GM18867 (cell line): Measurements from ENCODE around the gene RUSF1.
"Not testable (repeated sequence)": the region's sequence is repeated elsewhere in the genome, so short reads cannot be mapped to it uniquely, and the experiment has no call there.

Source experiments
- ATAC-seq: cut with Tn5 transposase; IDR thresholded peaks from one replicate; pipeline ENCODE4 v1.9.1; 2021; ENCODE audit warnings: mild to moderate bottlenecking, moderate library complexity; ENCODE audit not compliant: unreplicated experiment

RUSF1 gene

DNA sequence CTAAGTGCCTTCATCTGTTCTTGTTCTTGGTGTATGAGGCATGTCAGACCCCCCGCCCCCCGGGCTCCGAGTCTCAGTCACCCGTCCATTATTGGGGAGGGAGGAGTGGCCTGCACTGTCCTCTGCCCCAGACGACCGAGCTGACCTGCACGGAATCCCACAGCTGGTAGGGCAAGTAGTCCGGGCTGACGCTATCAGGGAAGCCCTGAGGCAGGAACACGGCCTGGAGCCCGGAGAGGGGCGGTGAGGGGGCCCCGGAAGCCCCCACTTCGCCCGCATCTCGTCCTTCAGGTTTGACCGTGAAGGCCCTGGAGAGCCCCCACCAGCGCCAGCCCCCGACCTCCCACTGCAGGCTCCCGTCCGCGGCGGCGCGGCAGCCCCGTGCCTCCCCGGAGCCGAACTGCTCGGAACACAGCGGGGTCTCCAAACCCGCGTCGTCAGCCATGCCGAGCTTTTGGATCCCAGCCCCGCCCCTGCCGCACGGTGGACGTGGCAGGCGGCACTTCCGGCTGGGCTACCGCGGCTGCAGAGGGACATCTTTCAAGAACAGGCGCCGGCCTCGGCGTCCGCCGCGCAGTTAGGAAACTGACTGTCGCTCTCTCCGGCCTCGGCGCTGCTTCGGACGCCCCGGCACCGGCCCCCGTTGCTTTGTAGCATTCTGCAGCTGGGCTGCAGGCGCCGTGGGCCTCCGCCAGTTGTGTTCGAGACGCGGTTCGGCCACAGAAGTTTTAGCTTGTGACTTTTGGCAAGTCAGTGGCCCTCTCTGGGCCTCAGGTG lies at the start of gene RUSF1:
RUSF1 (minus strand) TSS at position 463 of the 777 bp plus-strand sequence; CDS start at position 445, 18 bp downstream.
- peak; percentile 91 for ATAC-seq

DNA sequence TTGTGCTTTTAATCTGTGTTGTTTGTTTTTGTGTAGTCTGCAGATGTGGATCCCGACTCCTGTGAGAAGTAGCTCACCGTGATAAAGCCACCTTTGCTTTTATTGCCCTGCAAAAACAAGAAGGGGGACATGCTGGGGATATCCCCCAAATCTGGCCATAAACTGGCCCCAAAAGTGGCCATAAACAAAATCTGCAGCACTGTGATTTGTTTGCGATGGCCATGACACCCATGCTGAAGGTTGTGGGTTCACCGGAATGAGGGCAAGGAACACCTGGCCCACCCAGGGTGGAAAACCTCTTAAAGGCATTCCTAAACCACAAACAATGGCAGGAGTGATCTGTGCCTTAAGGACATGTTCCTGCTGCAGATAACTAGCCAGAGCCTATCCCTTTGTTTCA lies 34.6 kb upstream of the RUSF1 start:
- ATAC-seq = no peak

DNA sequence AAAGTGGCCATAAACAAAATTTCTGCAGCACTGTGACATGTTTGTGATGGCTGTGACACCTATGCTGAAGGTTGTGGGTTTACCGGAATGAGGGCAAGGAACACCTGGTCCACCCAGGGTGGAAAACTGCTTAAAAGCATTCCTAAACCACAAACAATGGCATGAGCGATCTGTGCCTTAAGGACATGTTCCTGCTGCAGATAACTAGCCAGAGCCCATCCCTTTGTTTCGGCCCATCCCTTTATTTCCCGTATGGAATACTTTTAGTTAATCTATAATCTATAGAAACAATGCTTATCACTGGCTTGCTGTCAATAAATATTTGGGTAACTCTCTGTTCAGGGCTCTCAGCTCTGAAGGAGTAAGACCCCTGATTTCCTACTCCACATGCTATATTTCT lies 31.6 kb upstream of the RUSF1 start:
- ATAC-seq = not testable (repeated sequence)

DNA sequence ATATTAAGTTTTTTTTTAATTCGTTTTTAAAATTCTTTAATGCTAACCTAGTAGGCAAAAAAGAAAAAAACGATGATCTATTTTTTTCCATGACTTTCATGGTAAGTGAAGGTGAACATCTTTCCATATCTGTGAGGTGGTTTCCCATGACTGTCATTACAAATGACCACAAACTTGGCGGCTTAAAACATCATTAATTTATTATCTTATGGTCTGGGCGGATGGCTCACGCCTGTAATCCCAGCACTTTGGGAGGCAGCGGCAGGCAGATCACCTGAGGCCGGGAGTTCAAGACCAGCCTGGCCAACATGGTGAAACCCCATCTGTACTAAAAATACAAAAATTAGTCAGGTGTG lies 30.0 kb upstream of the RUSF1 start:
- not testable (repeated sequence) for ATAC-seq

DNA sequence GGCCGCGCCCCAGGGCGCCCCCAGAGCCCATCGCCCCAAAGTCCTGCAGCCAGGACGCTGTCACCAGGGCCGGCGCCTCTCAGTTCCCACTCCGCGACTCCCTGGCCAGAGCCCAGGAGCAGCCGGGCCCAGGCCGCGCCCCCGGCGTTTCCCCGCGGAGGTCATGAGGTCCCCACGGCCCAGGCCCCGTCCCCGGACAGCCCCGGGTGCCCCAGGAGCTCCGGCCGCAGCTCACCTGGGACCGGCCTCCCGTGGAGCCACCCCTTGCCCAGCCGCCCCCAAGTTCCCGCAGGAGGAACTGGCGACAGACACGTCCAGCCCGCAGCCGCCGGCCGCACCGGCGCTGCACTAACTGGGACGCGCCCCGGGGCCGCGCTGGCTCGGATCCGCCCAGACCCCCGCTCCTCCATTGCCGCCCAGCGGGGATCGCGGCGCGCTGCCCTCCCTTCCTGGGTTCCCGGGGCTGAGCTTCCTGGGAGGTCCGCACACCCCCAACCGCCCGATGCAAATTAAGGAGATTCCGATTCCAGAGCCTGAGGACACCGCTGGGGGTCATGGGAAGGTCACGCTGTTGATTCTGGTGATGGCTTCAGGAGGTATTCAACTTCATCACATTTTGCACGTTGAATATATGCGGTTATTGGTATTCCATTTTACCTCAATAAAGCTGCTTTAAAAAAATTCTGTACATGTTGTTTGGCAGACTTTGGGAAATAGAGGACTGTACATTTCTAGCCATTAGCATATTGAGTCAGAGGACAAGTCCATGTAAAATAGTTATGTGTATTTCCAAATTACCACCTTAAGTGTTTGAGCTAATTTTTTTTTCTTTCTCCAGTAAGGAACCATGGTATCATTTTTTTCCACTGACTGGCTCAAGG lies 29.4 kb upstream of the RUSF1 start:
- ATAC-seq = no peak

DNA sequence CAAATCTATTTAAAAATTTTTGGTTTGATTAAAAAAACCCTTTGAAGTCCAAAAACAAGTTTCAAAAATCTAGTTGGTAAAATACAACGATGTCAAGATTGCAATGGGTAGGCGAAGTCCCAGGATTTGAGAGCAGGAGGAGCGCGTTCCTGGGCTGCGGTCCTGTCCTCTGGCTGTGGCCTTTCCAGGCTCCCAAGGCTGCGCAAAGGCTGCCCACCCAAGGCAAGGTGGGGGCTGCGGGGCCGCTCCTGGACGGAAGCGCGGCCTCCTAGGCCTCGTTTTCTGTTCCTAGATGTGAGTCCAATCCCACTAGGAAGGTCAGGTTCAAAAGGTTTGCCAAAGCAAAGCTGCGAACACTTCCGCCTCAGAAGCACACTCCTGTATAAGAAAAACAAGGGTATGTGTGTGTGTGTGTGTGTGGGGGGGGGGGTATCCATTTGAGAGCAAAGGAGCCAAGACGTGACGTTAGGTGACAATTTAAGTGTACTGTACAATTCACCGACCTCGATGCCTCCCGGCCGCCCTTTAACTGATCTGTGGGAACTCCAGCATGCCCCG lies 28.7 kb upstream of the RUSF1 start:
- ATAC-seq = no peak

DNA sequence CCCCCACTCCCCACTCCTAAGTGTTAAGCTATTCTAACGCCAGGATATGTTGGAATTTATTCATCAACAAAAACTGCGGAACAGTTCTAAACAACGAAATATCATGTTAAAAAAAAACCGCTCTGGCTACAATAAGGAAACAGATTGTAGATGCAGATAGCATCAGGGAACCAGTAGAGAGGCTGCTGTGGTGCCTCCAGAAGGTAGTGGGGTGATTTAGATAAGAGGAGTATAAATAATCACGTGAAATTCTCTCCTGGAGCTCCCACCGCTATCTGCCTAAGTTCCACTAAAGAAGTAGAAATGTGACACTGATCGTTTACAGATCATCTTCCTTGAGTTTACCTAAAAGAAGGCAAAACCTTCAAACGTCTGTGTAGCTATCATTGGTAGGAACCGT lies 27.5 kb upstream of the RUSF1 start:
- ATAC-seq = no peak

DNA sequence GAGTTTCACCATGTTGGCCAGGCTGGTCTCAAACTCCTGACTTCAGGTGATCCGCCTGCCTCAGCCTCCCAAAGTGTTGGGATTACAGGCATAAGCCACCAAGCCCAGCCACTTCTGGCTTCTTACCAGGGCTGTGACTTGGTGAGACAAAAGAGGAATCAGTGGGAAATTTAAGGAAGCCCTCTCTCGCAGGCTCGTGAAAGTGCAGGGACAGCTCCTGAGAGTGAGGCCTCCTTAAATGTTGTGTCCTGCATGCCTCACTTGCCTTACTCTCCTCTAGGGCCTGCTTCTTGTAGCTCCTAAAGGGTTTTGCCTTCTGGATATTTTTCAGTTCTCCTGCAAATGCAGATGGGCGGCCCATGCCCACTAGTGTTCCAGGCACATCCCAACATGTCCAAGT lies 24.7 kb upstream of the RUSF1 start:
- no peak for ATAC-seq

DNA sequence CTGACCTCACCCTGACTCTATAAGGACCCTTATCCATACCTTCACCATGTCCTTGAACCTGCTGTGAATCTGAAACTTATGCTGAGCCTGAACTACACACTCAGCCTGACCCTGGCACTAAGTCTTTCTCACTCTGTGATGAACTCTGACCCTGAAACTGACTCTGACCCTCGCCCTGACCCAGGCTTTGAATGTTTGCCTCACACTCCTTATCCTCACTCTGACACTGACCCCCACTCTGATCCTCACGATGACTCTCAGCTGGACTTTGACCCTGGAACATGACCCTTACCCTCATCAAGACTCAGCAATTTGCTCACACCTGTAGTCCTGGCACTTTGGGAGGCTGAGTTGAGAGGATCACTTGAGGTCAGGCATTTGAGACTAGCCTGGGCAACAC lies 23.9 kb upstream of the RUSF1 start:
- ATAC-seq = no peak

DNA sequence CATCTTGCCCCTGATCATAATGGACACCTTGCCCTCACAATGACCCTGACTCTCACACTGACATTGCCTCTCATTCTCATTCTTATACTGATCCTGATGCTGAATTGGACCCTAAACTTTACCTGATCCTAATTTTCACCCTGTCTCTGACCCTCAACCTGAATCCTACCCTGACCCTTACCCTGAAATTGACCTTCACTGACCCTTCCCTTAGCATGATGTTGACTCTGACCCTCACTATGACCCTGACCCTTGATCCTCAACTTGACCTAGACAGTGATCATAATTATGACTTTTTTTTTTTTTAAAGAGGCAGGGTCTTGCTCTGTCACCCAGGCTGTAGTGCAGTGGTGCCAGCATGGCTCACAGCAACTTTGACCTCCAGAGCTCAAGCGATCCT lies 22.9 kb upstream of the RUSF1 start:
- ATAC-seq = no peak

DNA sequence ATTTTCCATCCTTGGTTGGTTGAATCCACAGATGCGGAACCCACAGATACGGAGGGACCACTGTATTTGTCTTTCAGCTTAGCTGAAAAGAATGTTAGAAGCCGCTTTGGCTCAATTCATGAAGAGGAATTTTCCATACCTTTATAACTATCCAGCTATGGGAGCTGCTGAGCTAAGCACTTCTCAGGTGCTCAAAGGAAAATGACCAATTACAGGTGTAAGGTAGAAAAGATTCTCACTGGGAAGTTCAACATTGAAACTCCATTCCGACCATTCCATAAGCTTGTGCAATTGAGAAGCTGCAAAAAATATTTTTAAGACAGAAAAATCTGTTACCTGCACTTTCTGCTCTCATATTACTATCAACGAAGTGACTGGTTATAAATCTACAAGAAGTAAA lies 22.2 kb upstream of the RUSF1 start:
- ATAC-seq = no peak

DNA sequence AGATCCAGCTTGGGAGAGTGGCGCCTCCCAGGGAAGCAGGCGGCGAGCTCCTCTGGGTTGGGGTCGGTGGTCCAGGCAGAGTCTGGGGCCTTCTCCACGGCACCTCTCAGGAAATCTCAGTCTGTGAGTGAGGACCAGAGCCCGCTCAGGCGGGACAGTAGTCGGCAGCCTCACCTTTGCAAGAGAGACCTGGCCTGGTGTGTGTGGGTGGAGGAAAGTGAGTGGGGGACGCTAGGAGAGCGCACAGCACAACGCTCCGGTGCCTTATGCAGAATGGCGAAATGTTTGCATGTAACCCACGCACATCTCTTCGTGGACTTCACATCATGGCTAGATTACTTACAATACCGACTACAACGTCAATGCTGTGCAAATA lies 21.7 kb upstream of the RUSF1 start:
- ATAC-seq = no peak

DNA sequence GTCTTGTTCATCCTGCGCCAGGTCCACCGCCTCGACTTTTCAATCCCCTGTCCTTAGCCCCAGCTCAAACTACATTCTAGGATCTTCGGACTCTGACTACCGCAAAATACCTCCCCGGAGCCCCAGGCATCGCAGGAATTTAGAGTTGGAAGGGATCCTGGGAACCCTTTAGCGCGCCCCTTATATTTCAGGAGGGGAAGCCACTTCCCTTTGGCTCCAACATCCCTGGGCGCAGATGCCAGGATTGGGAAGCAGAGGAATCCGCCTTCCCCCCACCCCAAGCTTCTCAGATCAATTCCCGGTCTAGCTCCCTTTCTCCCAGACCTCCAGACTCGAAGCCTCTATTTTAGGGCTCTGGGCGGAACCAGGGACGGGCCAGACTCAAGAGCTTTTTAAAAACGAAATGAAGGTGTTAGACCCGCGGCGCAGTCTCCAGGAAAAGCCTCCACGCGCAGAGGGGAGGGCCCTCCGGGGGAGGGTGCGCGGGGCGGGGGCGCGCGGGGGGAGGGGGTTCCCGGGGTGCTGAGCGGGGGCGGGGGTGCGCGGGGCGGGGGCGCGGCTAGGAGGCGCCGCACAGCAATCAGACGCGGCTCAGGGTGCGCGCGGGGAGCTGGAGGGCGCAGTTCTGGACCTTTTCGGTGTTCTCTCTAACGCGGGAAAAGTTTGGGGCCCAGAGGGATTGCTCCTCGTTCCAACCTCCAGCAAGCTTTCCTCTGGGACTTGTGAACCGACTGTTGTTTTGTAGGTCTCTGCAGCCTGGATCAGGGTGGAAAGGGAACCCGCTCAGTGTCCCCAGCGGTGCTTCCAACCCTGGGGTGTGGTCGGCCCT lies 21.1 kb upstream of the RUSF1 start:
- ATAC-seq = no peak

DNA sequence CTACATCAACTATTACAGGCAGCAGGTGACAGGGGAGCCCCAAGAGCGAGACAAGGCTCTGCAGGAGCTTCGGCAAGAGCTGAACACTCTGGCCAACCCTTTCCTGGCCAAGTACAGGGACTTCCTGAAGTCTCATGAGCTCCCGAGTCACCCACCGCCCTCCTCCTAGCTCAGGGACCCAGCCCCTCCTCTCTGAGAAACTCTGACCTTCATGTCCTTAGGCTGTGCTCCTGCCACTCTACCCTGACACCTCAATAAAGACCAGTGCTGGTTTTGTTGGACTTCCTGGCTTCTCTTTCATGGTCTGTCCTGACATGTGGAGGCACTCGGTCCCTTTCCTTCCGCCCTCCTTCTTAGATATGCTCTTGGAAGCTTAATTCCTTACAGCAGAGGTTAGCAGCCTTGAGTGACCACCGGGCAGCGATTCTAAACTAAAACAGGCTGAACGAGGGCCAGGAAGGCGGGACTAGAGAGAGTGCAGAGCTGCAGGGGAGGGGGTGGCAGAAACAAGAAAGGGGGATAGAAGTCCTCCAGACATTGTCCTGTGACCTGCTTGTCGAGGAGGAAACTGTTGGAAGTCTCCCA lies 20.4 kb upstream of the RUSF1 start:
- ATAC-seq = no peak

DNA sequence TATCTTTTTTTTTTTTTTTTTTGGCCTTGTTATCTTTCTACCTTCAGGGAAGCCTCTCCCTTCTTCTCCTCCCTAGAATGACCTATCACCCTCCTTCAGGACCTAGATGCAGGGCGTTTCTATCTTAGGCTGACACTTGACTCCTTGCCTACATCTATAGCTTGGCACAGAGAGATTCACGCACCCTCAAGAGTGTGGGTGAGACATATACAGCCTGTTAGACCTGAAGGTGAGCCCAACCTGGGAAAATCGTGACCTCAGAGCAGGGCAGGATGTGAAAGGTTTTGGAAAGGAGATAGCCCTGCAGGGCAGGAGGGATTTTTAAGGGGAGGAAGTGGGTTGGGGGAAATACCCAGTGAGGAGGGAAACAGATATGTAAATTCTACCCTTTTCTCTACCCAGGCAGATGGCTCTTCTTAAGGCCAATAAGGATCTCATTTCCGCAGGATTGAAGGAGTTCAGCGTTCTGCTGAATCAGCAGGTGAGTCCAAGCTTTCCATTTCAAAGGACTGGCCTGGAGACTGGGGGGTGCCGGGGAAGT lies 19.6 kb upstream of the RUSF1 start, which contains the start of gene AHSP:
AHSP (plus strand) TSS at position 167 of the 541 bp plus-strand sequence; CDS start at position 407, 240 bp downstream.
- ATAC-seq = no peak

DNA sequence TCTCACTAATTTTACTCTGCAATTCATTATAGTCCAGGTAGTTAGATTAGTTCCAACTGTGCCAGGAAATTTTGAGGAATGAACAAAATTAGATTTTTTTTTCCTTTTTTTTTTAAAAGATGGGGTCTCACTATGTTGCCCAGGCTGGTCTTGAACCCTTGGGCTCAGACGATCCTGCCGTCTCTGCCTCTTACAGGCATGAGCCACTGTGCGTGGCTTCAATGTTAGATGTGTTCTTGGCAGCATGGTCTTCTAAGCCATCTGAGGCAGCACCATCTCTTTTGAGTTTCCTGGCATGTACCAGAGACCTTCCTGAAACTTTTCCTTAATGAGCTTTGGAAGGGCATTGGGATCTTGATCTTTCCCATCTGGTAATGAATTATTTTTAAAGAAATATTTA lies 16.9 kb upstream of the RUSF1 start:
- no peak for ATAC-seq

DNA sequence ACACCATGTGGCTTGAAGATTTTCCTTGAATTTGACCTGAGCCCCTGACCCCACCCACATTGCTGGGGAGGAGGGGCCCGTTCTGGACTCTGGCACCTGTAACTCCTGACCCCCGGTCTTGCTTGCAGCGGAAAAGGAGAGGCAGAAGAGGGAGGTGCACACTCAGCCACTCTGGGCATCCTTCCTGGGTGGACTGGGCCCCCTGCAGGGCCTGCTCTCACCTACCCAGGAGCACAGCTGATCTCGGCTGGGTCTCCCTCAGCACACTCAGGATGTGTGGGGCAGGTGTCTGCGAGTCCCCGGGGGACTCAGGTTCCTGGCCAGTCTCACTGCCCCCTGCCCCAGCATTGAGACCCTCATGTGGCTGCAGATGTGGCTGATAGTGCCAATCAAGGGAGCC lies 15.6 kb upstream of the RUSF1 start:
- not testable (repeated sequence) for ATAC-seq

DNA sequence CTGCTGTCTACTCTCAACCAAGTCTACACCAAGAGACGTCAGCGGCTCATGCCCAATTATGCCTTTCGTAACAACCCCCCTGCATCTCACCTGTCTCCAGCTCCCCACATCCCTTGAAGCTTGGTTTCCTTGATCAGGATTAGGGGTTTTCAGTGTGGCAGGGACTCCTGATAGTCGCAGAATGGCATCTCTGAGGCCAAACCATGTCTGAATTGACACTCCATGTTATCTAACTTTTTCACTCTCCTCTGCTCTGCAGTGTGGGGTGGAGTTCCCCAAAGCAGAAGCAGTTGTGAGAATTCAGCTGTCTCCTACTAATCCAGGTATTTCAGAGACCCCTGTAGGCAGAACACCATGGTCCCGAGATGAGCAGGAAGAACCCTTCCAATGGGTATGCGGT lies 13.9 kb upstream of the RUSF1 start:
- no peak for ATAC-seq

DNA sequence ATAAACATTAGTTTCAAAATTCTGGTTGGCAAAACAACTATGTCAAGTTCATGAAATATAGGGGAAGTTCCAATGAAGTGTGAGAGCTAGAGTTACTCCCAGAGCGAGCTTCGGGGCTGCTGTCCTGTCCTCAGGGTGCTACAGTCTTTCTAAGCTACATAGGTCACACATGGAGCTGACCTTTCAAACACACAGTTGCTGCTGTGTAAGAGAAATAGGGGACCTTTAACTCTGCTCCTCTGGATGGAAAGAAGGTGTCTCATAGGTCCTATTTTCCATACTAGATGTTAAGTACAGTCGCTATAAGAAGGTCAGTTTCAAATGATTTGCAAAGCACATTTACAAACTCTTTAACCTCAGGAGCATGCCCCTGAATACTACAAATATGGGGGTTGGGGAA lies 13.2 kb upstream of the RUSF1 start:
- ATAC-seq = no peak

DNA sequence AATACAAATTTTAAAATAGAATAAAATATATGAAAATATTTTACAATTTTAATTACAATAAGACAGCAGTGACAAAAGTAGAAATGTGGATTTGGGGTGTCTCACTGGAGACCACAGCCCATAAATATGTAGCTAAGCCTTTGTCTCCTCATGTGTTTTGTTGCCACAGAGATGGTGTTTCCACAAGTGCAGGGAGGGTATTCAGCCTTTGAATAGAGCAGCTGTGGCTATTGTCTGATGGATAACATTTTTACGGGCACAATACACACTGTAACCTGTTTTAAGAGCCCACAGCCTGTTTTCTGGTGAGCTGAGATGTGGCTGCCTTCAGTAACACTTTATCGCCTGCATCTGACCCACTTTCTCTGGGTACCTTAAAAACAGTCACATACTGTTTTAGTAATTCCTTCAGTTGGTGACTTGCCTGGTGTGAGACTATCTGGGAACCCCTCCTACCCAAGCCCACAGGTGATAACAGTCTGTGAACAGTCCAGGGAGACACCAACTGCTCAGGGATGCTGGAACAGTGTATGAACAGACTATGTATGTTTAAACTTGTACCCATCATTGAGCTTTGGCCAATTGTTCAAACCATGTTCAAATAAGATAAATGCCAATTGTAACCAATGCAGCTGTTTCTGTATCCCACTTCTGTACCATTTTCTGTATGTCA lies 11.7 kb upstream of the RUSF1 start:
- no peak for ATAC-seq
